ENCODE data around the gene DNAJB13.

The DNAJB13 gene

GRCh38 chr11:74018331-74019005 is 67.6 kb downstream of the DNAJB13 start:
- FAIRE-seq, result no peak

GRCh38 chr11:74019104-74019738 is 68.4 kb downstream of the DNAJB13 start:
- no peak for FAIRE-seq

GRCh38 chr11:74019860-74020259 is 69.0 kb downstream of the DNAJB13 start:
- no peak for FAIRE-seq

Data from colon (tissue), 2 donors.